HAP-1 (cell line): ENCODE results near the gene HNRNPA1.
A peak's percentile ranks its signal among the peaks of the same experiment; 100 is the strongest.
"Not testable (repeated sequence)": the region's sequence is repeated elsewhere in the genome, so short reads cannot be mapped to it uniquely, and the experiment has no call there.

ENCODE experiments used
- DNase-seq, 2 experiments: peaks; one replicate each; pipeline ENCODE4 v3.0.0-alpha.2; 2016 to 2020; ENCODE audit warnings: low spot score in 2 of 2
- H3K27me3 ChIP-seq: fragments of 250-450 bp; sonication (Bioruptor Pico); 2 replicates; pipeline ENCODE4 v1.5.1; 2020; ENCODE audit warnings: low read depth, mild to moderate bottlenecking, moderate library complexity
- H3K36me3 ChIP-seq: fragments of 250-450 bp; sonication (Bioruptor Pico); replicated peaks from 2 replicates; pipeline ENCODE4 v1.5.1; 2020; ENCODE audit warnings: mild to moderate bottlenecking
- H3K4me1 ChIP-seq: fragments of 250-450 bp; sonication (Bioruptor Pico); 2 replicates; pipeline ENCODE4 v1.5.1; 2020; ENCODE audit warnings: mild to moderate bottlenecking
- H3K4me3 ChIP-seq: fragments of 250-450 bp; sonication (Bioruptor Pico); 2 replicates; pipeline ENCODE4 v1.5.1; 2020; ENCODE audit warnings: mild to moderate bottlenecking, moderate library complexity
- H3K9me3 ChIP-seq: fragments of 250-450 bp; sonication (Bioruptor Pico); 2 replicates; pipeline ENCODE4 v1.5.1; 2020; ENCODE audit warnings: mild to moderate bottlenecking, moderate library complexity
- in situ Hi-C: fragments of 300-500 bp; cut with MboI; formaldehyde crosslinking; loops from 3 replicates; pipeline ENCODE4 v1.14.3; 2020; ENCODE audit warnings: low sequenced_read_pairs, inconsistent platforms, mixed read lengths

HNRNPA1 gene

DNA sequence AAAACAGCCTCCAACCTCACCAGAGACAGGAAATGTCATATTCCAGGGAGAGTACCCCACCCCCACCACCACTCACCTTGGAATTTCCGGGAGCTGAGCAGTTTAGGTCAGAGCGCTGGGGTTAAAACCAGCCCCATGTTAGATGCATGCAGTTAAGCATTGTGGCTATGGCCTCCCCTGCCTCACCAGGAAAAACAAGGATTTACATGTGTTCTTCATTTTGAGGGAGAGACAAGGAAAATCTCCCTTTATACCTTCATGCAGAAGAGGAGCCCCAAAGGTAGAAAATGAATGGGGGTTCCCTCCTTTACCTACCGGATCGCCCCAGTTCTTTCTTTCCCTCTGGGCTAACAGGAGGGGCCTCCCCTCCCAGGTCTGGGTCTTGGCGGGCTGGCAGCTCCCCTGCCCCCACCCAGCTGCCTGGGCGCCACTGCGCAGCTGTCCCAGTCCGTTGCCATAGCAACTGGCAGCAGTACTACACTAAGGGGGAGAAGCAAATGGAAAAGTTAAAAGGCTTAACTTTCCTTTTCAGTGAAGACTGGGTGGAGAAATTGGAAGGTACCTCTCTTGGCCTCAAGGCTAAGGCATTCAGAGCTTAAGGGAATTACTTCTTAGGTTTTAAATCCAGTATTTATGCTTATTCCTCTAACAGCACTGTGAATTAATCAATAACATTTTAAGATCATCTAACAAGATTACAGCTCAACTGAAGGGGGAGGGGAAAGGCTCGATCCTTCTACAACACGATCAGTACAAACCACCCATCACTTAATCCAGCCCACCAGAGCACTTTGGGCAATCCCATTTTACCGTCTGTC, 21.1 kb upstream of the HNRNPA1 start:
- H3K27me3 ChIP-seq: no peaks in the 10 kb centered on the region
- DNase-seq: peak; percentile 91 to 97
- peak overlapping the region; percentile 19 for H3K4me3 ChIP-seq
- no peaks in the 10 kb centered on the region for H3K9me3 ChIP-seq
- H3K36me3 ChIP-seq: peaks cover 33% of the 10 kb centered on the region
- peaks cover 43% of the 10 kb centered on the region for H3K4me1 ChIP-seq
- in situ Hi-C loops: no loop called here

DNA sequence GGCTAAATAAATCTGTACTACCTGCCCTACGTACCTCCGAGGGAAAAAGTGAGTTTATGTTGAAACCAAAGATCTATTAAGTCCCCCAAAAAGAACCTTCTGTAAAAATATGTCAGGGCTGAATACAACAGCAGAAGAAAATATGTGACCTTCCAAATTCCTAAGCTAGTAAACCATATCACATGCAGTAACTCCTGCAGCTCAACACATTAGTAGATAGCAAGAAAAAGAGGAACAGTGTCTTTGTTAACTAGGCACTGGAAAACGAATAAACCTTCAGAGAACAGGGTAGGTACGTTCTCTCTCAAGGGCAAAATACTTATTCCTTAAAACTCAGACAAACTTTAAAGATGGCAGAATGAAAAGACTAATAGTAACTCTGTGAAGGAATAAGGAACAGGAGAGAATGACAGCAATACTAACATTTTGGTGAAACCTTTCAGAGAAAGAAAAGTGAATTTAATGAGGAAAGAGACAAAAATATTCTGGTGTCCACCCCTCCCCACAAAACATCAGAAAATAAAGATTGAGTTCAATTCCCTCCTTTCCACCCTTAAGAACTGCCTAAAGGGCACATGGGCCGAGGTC, 18.6 kb upstream of the HNRNPA1 start:
- Histone ChIP-seq H3K9me3 (no peaks in the 10 kb centered on the region), H3K36me3 (peaks cover 11% of the 10 kb centered on the region), H3K4me3 (no peak overlapping the region), H3K4me1 (peaks cover 60% of the 10 kb centered on the region), H3K27me3 (no peaks in the 10 kb centered on the region)
- DNase-seq: no peak
- in situ Hi-C loops: no loop called here

DNA sequence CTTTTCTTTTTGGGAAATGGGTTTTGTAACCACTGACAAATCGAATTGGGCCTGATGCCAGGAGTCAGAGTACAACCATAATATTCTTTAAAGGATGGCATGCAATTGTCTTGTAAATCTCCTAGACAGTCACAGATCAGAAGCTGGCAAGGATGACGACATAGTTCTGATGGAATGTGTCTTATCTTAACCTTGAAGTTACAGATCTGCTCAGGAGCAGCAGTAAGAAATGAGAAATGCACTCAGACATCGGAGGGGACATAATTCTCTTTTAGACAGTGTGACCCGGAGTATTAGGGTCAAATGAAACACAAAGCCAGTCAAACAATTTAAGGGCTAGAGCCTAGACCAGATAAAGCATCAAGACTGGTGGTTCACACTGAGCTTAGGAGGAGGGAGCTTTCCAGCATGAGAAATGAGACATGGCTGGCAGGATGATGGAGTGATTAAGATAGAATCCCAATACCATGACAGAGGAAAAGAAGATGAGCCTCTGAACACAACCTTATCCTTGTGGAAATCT, 18.1 kb upstream of the HNRNPA1 start:
- DNase-seq: peak; percentile 52 to 57
- H3K4me1 ChIP-seq: peaks cover 60% of the 10 kb centered on the region
- peaks cover 6% of the 10 kb centered on the region for H3K36me3 ChIP-seq

DNA sequence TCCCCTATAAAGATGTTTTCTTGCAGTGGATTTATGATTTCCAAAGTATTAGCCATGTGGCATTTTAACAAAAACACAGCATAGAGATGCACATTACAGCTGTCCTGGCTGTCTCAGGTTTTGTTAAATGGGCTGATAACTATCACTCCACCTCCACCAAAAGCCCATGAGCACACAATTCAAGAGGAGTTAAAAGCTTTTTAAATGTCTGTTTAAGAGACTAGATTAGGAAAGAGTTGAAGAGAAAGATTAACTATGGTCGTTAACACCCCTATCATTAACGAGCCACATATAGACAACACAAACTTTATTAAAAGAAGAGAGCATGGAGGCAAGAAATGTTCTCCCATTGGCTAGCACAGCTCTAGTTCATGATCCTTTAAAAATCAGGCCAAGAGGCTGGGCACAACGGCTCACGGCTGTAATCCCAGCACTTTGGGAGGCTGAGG, 15.1 kb upstream of the HNRNPA1 start:
- H3K4me1 ChIP-seq: peaks cover 48% of the 10 kb centered on the region
- no peaks in the 10 kb centered on the region for H3K9me3 ChIP-seq
- H3K36me3 ChIP-seq: peaks cover 6% of the 10 kb centered on the region; the same call in 1 of the 2 replicates
- in situ Hi-C loops: no loop called here
- no peaks in the 10 kb centered on the region for H3K27me3 ChIP-seq
- H3K4me3 ChIP-seq: no peak overlapping the region
- no peak for DNase-seq

More for the DNA sequence above, 18.1 kb upstream of the HNRNPA1 start:
- H3K4me3 ChIP-seq: no peak overlapping the region
- H3K9me3 ChIP-seq: no peaks in the 10 kb centered on the region
- H3K27me3 ChIP-seq: no peaks in the 10 kb centered on the region
- in situ Hi-C loops: no loop called here

DNA sequence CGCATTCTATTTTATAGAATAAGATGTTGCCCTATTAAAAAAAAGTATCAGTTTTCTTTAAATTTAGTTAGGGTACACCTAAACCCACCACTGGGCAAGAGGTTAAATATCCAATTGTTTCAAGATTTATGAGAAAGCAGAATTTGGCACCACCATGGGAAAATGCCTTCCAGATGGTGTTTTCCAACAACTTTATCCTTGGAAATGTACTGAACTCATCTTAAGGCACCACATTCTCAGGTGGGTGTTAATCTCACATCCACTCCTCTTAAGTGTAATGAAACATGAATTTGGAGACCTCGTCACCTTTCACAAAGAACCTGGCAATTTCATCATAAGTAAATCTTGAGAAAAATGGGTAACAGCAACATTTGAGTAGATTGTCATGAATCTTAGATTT, 13.7 kb upstream of the HNRNPA1 start:
- Histone ChIP-seq H3K4me1 (peaks cover 35% of the 10 kb centered on the region), H3K36me3 (peaks cover 7% of the 10 kb centered on the region; the same call in 1 of the 2 replicates), H3K9me3 (no peaks in the 10 kb centered on the region), H3K4me3 (no peak overlapping the region), H3K27me3 (no peaks in the 10 kb centered on the region)
- DNase-seq: no peak
- in situ Hi-C loops: no loop called here

DNA sequence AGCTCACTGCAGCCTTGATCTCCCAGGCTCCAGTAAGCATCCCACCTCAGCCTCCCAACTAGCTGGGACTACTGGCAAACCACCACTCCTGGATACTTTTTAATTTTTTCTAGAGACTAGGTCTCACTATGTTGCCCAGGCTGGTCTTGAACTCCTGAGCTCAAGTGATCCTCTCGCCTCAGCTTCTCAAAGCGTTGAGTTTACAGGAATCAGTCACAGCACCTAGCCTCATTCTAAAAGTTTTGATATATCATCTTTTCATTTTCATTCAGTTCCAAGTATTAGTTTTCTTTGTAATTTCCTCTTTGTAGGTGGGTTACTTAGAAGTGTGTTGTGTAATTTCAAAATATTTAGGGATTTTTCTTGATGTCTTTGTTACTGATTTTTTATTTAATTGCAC, 10.2 kb upstream of the HNRNPA1 start:
- H3K4me1 ChIP-seq: peaks cover 13% of the 10 kb centered on the region
- no peaks in the 10 kb centered on the region for H3K9me3 ChIP-seq
- no peaks in the 10 kb centered on the region for H3K27me3 ChIP-seq
- no peak for DNase-seq
- H3K4me3 ChIP-seq: no peak overlapping the region
- peaks cover 30% of the 10 kb centered on the region for H3K36me3 ChIP-seq
- in situ Hi-C loops: no loop called here

DNA sequence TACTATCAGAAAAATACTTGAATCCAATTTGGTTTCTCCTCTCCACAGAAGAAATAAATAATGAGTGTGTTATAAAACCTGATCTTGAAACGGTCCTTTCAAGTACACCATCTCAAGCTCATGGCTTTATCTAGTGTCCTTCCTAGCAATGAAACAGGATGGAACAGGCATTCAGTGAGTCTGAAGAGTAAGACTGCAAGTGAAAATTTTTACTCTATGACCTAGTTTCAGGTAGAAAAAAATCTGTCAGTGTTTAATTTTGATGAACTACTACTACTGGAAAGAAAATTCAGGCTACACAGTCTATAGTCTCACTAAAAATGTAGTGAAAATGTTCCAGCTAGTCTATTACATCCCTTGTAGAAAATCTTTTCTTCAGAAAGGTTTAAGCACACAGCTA, 8.3 kb upstream of the HNRNPA1 start:
- in situ Hi-C loops: no loop called here
- DNase-seq: no peak
- H3K27me3 ChIP-seq: no peaks in the 10 kb centered on the region
- peaks cover 35% of the 10 kb centered on the region for H3K36me3 ChIP-seq
- no peak overlapping the region for H3K4me3 ChIP-seq
- peaks cover 6% of the 10 kb centered on the region; the same call in 1 of the 2 replicates for H3K4me1 ChIP-seq
- no peaks in the 10 kb centered on the region for H3K9me3 ChIP-seq

DNA sequence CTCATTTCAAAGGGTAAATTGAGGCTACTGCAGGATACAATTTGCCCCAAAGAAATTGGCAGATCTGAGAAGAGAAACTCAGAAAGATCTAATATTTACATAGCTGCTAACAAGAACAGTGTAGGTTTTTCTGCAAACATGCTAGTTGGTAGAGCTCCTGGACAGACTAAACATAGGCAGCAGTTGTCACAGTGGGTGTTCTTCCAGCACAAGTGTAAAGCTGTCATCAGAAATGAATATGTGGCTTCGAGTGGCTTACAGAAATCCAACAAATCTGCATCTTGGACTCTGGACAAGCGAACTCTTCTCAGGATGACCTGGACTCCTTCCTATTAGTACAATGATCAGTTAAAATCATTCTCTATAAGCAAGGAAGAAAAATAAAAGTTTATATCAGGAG, 6.5 kb upstream of the HNRNPA1 start:
- no peak for DNase-seq
- Histone ChIP-seq H3K4me3 (no peak overlapping the region), H3K4me1 (peaks cover 8% of the 10 kb centered on the region), H3K36me3 (peaks cover 37% of the 10 kb centered on the region), H3K9me3 (no peaks in the 10 kb centered on the region), H3K27me3 (no peaks in the 10 kb centered on the region)
- in situ Hi-C loops: no loop called here

DNA sequence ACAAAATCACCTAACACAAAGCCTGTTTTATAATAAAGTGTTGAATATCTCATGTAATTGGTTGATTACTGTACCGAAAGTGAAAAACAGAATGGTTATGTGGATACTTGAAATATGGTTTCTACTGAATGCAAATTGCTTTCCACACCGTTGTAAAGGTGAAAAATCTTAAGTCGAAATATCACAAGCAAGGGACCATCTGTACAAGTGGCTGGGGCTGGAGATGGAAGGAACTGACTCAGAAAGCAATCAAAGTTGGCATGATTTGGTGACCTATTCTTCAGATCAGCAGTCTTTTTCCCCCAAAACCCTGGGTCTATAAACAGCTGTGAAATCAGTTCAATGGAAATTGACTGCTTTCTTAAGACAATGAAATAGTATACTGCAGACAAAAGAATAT, 4.2 kb upstream of the HNRNPA1 start:
- DNase-seq: no peak
- Histone ChIP-seq H3K4me3 (no peak overlapping the region), H3K27me3 (no peaks in the 10 kb centered on the region), H3K36me3 (peaks cover 45% of the 10 kb centered on the region), H3K4me1 (peaks cover 8% of the 10 kb centered on the region), H3K9me3 (no peaks in the 10 kb centered on the region)
- in situ Hi-C loops: loop anchor here (25.0 kb wide), 1 partner anchor 1836 kb away; the partner anchor contains the start of genes PA2G4, RPL41 and ZC3H10

DNA sequence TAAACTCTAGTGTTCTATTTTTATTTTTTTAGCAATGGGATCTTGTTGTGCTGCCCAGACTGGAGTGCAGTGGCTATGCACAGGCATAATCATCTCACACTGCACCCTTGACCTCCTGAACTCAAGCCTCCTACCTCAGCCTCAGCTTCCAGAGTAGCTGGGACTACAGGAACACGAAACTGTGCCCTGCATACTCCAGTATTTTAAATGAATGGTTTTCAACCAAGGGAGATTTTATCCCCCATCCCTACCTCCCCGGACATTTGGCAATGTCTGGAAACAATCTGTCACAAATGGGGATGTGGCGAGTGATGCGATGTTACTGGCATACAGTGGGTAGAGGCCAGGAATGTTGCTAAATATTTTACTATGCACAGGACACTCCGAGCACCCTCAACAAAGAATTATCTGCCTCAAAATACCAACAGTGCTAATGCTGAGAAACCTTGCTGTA, 2.7 kb upstream of the HNRNPA1 start:
- DNase-seq: no peak
- Histone ChIP-seq H3K9me3 (no peaks in the 10 kb centered on the region), H3K27me3 (no peaks in the 10 kb centered on the region), H3K4me1 (peaks cover 11% of the 10 kb centered on the region), H3K36me3 (peaks cover 51% of the 10 kb centered on the region), H3K4me3 (peak overlapping the region; percentile 82)
- in situ Hi-C loops: loop anchor here (25.0 kb wide), 1 partner anchor 1834 kb away; the partner anchor contains the start of genes PA2G4, RPL41 and ZC3H10

DNA sequence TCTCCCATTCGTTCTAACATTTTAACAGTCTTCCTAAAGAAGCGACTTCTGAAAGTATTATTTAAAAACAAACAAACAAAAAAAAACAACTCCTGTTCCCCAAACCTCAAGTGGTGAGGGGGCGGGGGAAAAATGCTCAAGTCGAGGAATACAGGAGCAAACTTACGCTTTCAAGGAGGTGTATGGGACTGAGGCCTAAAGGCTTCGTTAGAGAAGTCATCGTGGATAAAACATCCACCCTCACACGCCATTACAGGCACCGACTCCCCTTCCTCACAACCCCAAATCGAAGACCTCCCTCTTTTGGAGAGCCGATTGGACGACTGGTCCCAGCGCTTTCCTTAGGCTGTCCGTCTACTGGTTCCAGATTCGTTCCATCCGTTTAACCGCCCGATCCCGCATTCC, 1.3 kb upstream of the HNRNPA1 start:
- peaks cover 21% of the 10 kb centered on the region for H3K4me1 ChIP-seq
- no peaks in the 10 kb centered on the region for H3K9me3 ChIP-seq
- no peaks in the 10 kb centered on the region for H3K27me3 ChIP-seq
- peaks cover 51% of the 10 kb centered on the region for H3K36me3 ChIP-seq
- no peak for DNase-seq
- peak overlapping the region; percentile 82 for H3K4me3 ChIP-seq
- in situ Hi-C loops: loop anchor here (25.0 kb wide), 1 partner anchor 1833 kb away; the partner anchor contains the start of genes PA2G4, RPL41 and ZC3H10

DNA sequence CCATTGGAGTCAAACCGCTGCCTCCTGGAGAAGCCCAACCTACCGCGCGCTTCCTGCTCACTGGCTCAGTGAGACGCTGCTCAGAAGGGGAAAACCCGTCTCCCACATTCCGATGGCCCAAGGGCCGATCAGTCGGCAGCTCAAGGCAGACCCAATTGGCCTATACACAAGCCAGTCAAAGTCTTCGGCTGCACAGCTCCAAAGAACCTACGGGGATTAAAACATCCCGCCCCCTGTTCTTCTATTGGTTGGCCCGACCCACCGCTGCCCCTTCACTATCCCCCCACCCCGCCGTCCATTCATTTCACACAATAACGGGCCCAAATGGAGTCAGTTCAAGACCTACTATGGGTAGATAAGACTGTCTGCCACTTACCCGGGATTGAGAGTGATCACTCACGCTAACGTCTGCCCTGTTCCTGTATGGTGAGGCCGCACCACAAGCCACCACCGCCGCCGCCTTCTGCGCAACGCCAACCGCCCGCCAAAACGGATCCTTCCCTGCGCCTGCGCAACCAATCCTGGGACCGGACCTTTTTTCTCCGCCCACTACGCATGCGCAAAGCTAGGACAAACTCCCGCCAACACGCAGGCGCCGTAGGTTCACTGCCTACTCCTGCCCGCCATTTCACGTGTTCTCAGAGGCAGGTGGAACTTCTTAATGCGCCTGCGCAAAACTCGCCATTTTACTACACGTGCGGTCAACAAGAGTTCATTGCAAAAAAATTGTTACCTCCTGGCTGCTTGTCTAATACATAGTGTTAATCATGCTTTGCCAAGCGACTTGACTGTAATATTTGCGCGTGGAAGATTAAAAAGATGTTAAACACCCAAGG, 676 bp upstream of the HNRNPA1 start, which contains the start of gene CBX5:
Gene CBX5, minus strand, starts transcription at position 491 of the 836 bp plus-strand sequence. CDS start 22,472 bp downstream, outside the sequence.
- H3K9me3 ChIP-seq: no peaks in the 10 kb centered on the region
- in situ Hi-C loops: loop anchor here (25.0 kb wide), 1 partner anchor 1832 kb away; the partner anchor contains the start of genes PA2G4, RPL41 and ZC3H10
- peak within 1 kb of the TSS; percentile 82 for H3K4me3 ChIP-seq
- peak; percentile 99 for DNase-seq
- H3K4me1 ChIP-seq: peaks cover 22% of the 10 kb centered on the region
- H3K36me3 ChIP-seq: peaks cover 55% of the 10 kb centered on the region
- H3K27me3 ChIP-seq: no peaks in the 10 kb centered on the region

DNA sequence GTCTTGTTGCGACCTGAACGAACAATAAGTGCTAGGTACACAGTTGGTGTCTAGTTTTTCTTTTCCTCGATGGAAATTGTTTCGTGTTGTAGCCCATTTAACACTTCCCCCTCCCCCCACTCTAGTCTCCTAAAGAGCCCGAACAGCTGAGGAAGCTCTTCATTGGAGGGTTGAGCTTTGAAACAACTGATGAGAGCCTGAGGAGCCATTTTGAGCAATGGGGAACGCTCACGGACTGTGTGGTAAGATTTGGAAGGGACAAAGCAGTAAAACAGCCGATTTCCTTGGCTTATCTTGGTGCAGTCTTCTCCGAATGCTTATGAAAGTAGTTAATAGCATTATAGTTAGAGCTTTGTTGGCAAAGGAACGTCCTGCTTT, 724 bp downstream of the HNRNPA1 start:
- not testable (repeated sequence) for H3K9me3 ChIP-seq, H3K27me3 ChIP-seq
- Histone ChIP-seq H3K36me3 (peaks cover 66% of the 10 kb centered on the region), H3K4me3 (peak overlapping the region; percentile 82), H3K4me1 (peaks cover 29% of the 10 kb centered on the region)
- in situ Hi-C loops: loop anchor here (25.0 kb wide), 1 partner anchor 1831 kb away; the partner anchor contains the start of genes PA2G4, RPL41 and ZC3H10
- peak in 1 of 2 experiments; percentile 59 for DNase-seq
